Measurements from ENCODE around the gene CACNA1D.

DNA sequence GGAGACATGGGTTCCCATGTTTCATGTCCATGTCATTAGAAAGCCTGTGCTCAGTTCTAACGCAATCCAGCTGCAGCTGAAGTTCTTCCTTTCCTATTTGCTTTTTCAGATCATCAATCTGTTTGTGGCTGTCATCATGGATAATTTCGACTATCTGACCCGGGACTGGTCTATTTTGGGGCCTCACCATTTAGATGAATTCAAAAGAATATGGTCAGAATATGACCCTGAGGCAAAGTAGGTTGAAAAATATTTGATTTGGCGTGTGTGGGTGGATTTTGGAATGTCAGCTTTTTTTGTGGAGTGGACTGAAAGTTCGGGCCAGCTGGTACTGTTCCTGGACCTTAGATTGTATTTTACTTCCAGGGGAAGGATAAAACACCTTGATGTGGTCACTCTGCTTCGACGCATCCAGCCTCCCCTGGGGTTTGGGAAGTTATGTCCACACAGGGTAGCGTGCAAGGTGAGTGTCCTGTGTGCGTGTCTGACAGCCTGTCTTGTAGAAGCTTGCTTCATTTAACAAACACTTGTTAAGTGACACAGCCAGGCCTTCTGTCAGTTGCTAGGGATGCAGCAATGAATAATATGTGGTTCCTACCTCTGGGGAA is 282.2 kb downstream of the CACNA1D start:
- TF ChIP-seq, protein P1, sequence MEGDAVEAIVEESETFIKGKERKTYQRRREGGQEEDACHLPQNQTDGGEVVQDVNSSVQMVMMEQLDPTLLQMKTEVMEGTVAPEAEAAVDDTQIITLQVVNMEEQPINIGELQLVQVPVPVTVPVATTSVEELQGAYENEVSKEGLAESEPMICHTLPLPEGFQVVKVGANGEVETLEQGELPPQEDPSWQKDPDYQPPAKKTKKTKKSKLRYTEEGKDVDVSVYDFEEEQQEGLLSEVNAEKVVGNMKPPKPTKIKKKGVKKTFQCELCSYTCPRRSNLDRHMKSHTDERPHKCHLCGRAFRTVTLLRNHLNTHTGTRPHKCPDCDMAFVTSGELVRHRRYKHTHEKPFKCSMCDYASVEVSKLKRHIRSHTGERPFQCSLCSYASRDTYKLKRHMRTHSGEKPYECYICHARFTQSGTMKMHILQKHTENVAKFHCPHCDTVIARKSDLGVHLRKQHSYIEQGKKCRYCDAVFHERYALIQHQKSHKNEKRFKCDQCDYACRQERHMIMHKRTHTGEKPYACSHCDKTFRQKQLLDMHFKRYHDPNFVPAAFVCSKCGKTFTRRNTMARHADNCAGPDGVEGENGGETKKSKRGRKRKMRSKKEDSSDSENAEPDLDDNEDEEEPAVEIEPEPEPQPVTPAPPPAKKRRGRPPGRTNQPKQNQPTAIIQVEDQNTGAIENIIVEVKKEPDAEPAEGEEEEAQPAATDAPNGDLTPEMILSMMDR (IDR thresholded peaks at IDR 0.05; ENCODE audit: insufficient read depth, low read length, poor library complexity, severe bottlenecking) = no peak
- TF ChIP-seq EZH2phosphoT487 (conservative IDR thresholded peaks at IDR 0.05; ENCODE audit: low read length) = no peak

Measured in SU-DHL-6 (cell line).